Prostate gland (tissue), 2 donors: ENCODE measurements around the gene OXCT2.

ENCODE experiments used
- CTCF ChIP-seq, 4 experiments: fragments of 200-600 bp in 2 of 4; fragments of 450-650 bp in 2 of 4; sonication (generic) in 2 of 4; IDR thresholded peaks; 1 replicate in 3 of 4; 2 replicates in 1 of 4; pipeline ENCODE4 v1.5.1; 2016 to 2019; ENCODE audit warnings: antibody characterized with exemption in 4 of 4, mild to moderate bottlenecking in 2 of 4, moderate library complexity in 2 of 4
- POLR2A ChIP-seq: fragments of 450-650 bp; IDR thresholded peaks from one replicate; pipeline ENCODE4 v1.6.1; 2016; ENCODE audit warnings: antibody characterized with exemption, mild to moderate bottlenecking
- POLR2AphosphoS5 ChIP-seq: sonication (generic); formaldehyde crosslinking; IDR thresholded peaks from one replicate; pipeline ENCODE4 v1.6.1; 2017; ENCODE audit warnings: antibody characterized with exemption

GRCh38 chr1:39816415-39817090 lies 45.4 kb upstream of the OXCT2 start:
- TF ChIP-seq CTCF (IDR thresholded peaks at IDR 0.05) (peak; percentile 83 to 98 (median 94)), POLR2A (no peak), POLR2AphosphoS5 (peak; percentile 61)
